ENCODE results near the gene VPS45.

- TF ChIP-seq CTCF (IDR thresholded peaks at IDR 0.05) (no peak), POLR2A (IDR thresholded peaks at IDR 0.05) (no peak)
Measured at GRCh38 chr1:150121236-150121862, 53.8 kb downstream of the VPS45 start.
